Thoracic aorta (tissue), 2 donors: ENCODE data around the gene UNC5A. TPM values are rescaled to one million over a fixed set of nuclear protein-coding genes. Genes with fewer than 3 reads are reported as not detected.

Experiments used
- ATAC-seq: fragments of 150-250 bp; one replicate; pipeline ENCODE4 v1.8.0; 2017; ENCODE audit warnings: low read depth; ENCODE audit not compliant: insufficient number of reproducible peaks, low FRiP score
- DNase-seq: peaks from one replicate; pipeline ENCODE4 v3.0.0-alpha.2; 2020; ENCODE audit warnings: low spot score
- H3K27ac ChIP-seq, 2 donors: fragments of 200-600 bp; sonication (generic); 1 replicate in 1 of 2; 2 replicates in 1 of 2; pipeline ENCODE4 v1.5.1; 2016; ENCODE audit warnings: mild to moderate bottlenecking in 2 of 2, moderate library complexity in 2 of 2
- H3K27me3 ChIP-seq: fragments of 200-600 bp; sonication (generic); replicated peaks from 2 replicates; pipeline ENCODE4 v1.6.0; 2016; ENCODE audit warnings: mild to moderate bottlenecking; ENCODE audit not compliant: insufficient read depth
- H3K36me3 ChIP-seq: fragments of 200-600 bp; sonication (generic); one replicate; pipeline ENCODE4 v1.5.1; 2016
- H3K4me1 ChIP-seq, 2 donors: fragments of 200-600 bp; sonication (generic); 1 replicate in 1 of 2; 2 replicates in 1 of 2; pipeline versions ENCODE4 v1.5.1 to v1.6.0; 2016; ENCODE audit warnings: low read depth in 2 of 2, mild to moderate bottlenecking in 1 of 2; ENCODE audit not compliant: control insufficient read depth in 1 of 2
- H3K4me3 ChIP-seq: fragments of 200-600 bp; sonication (generic); 2 replicates; pipeline ENCODE4 v1.5.1; 2016; ENCODE audit warnings: mild to moderate bottlenecking
- H3K9me3 ChIP-seq: fragments of 200-600 bp; sonication (generic); 2 replicates; pipeline ENCODE4 v1.5.1; 2016
- total RNA-seq, 2 donors: library from RNA; depleted of rRNA; stranded (reverse); fragments of >200 nt; gene quantifications; one replicate each; pipeline versions ENCODE4 v1.1.0 to v1.2.3, GENCODE V29; 2016
- TF ChIP-seq, protein P1 (sequence below): fragments of 200-600 bp; sonication (generic); IDR thresholded peaks from one replicate; pipeline ENCODE4 v1.5.1; 2019; ENCODE audit warnings: antibody characterized with exemption

The UNC5A gene
- total RNA-seq, 2 donors from 2014 or later, result not detected

DNA sequence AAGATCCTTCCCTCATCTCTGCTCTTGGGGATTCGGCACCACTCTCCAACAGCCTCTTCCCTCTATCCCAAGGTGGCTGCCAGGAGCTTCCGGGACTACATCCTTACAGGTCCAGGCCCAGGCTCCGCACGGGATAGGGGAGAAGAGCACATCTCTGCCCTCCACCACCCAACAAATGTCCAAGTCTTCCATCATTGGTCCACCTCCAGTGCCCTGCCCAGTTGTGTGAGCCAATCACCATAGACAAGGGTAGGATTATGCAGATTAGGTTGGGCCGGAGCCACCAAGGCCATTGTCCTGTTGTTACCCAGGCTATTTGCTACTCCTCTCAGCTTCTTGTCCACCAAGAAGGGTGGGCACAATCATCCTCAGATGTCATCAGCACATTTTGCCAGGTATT lies 9.1 kb downstream of the UNC5A start:
- H3K4me1 ChIP-seq, result peaks cover 4 to 9% of the 10 kb centered on the region in 2 donors
- no peak for ATAC-seq
- no peaks in the 10 kb centered on the region for H3K9me3 ChIP-seq
- no peaks in the 10 kb centered on the region for H3K36me3 ChIP-seq
- peaks cover 3% of the 10 kb centered on the region for H3K27me3 ChIP-seq
- TF ChIP-seq, protein P1, sequence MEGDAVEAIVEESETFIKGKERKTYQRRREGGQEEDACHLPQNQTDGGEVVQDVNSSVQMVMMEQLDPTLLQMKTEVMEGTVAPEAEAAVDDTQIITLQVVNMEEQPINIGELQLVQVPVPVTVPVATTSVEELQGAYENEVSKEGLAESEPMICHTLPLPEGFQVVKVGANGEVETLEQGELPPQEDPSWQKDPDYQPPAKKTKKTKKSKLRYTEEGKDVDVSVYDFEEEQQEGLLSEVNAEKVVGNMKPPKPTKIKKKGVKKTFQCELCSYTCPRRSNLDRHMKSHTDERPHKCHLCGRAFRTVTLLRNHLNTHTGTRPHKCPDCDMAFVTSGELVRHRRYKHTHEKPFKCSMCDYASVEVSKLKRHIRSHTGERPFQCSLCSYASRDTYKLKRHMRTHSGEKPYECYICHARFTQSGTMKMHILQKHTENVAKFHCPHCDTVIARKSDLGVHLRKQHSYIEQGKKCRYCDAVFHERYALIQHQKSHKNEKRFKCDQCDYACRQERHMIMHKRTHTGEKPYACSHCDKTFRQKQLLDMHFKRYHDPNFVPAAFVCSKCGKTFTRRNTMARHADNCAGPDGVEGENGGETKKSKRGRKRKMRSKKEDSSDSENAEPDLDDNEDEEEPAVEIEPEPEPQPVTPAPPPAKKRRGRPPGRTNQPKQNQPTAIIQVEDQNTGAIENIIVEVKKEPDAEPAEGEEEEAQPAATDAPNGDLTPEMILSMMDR, result no peak
- no peak overlapping the region for H3K27ac ChIP-seq
- DNase-seq, result no peak
- no peak overlapping the region for H3K4me3 ChIP-seq

DNA sequence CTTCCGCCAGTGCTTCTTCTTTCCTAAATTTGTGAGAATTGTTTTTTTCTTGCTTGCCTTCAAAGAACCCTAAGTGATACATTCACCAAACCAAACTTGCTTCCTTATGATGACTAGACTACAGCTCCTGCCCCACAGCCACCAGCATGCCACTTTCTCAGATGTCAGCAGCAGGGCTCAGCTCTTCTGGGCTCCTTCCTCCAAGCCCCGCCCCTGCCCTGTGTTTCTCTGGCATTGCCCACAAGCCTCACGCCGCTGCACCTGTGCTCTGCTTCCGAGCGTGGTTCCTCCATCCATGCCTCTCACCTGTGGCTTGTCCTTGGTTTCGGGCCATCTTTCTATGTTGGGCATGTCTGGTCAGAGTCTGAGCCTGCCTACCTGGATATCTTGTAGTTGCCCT lies 10.6 kb downstream of the UNC5A start:
- DNase-seq (no peak), ATAC-seq (no peak)
- Histone ChIP-seq H3K36me3 (no peaks in the 10 kb centered on the region), H3K4me3 (no peak overlapping the region), H3K27me3 (peaks cover 3% of the 10 kb centered on the region), H3K27ac (no peak overlapping the region), H3K4me1 (peaks cover 4 to 9% of the 10 kb centered on the region in 2 donors), H3K9me3 (no peaks in the 10 kb centered on the region)
- TF ChIP-seq, protein P1, result no peak

DNA sequence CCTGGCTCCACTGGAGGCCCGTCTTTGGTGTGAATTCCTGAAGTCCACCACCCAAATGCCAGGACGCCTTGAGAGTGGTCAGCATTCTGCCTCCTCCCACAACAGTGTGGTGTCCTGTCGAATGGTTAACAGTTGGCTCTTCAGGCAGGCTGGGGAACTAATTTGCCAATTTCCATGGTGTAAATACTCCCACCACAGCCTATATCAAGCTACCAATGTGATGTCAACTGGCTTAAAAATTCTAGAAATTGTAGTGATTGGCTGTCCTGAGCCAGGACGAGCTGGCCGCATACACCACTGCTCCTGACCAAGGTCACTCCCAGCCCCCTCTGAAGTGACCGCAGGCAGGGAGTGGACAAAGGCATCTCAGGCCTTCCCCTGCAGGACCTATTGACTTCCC lies 11.1 kb downstream of the UNC5A start:
- H3K27me3 ChIP-seq, result peaks cover 3% of the 10 kb centered on the region
- TF ChIP-seq, protein P1, result no peak
- ATAC-seq, result no peak
- no peaks in the 10 kb centered on the region for H3K36me3 ChIP-seq
- H3K4me3 ChIP-seq, result no peak overlapping the region
- DNase-seq, result no peak
- no peaks in the 10 kb centered on the region for H3K9me3 ChIP-seq
- H3K4me1 ChIP-seq, result peaks cover 4 to 9% of the 10 kb centered on the region in 2 donors
- no peak overlapping the region for H3K27ac ChIP-seq

DNA sequence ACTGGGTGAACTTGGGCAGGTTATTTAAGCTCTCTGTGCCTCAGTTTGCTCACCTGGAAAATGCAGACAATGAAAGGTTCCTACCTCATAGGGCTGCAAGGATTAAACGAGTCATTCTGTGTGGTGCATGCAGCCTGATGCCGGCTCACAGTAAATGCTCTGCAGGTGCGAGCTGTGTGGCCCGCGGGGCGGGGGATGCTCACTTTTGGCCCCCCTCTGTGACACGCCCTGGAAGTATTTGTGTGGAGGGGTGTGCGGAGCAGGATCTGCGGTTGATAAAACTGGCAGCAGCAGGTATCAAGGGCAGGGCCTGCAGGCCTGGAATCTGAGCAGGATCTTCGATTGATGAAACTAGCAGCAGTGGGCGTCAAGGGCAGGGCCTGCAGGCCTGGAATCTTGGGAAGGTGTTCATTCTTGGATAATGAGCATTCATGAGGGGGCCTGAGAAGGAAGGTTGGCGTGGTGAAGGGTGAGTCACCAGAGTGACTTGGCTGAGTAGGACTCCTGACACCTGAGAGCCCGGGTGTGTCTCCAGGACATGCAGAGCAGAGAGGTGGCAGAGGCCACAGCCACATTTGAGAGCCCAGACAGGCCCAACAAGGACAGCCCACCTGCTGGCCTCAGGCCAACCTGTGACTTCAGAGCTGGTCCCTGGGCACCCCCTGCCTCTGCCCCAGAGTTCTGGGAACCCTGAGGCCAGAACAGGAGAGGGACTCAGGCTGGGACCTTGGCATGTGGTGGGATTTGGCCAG lies 11.9 kb downstream of the UNC5A start:
- DNase-seq (no peak), ATAC-seq (no peak)
- Histone ChIP-seq H3K27me3 (peaks cover 3% of the 10 kb centered on the region), H3K36me3 (no peaks in the 10 kb centered on the region), H3K4me3 (no peak overlapping the region), H3K4me1 (peaks cover 4 to 9% of the 10 kb centered on the region in 2 donors), H3K27ac (no peak overlapping the region), H3K9me3 (no peaks in the 10 kb centered on the region)
- TF ChIP-seq, protein P1, result no peak

DNA sequence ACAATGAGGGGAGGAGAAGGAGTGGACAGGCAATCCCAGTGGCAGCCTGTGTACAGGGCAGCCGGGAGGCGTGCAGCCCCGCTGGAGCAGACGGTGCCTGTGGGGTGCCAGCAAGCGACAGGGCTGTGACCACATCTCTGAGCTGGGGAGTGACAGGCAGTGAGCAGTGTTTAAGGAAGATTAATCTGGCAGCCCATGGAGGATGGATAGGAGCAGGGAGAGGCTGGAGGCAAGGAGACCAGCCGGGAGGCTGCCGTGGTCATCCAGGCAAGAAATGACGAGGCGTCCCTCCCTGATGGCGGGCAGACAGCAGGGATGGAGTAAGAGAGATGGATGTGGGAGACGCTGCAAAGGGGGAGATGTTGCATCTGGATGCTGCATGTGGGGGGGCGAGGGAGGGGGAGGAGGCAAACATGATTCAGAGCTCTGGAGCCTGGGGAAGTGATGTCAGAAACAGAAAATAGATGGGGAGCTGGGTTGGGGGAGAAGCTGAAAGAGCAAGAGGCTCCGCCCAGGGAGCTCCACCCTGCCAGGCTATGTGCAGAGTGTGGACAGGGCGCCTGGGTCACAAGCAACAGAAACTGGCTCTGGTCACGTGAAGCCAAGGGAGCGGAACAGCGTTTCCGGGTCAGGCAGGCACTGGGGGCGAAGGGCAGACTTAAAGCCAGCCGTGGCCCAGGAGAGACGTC lies 12.6 kb downstream of the UNC5A start:
- Histone ChIP-seq H3K4me3 (no peak overlapping the region), H3K4me1 (peaks cover 2 to 4% of the 10 kb centered on the region in 2 donors), H3K27me3 (peaks cover 3% of the 10 kb centered on the region), H3K36me3 (no peaks in the 10 kb centered on the region), H3K27ac (no peak overlapping the region), H3K9me3 (no peaks in the 10 kb centered on the region)
- ATAC-seq (no peak), DNase-seq (no peak)
- TF ChIP-seq, protein P1, result no peak
